H1 (cell line): ENCODE data around the gene SECISBP2. TPM values are rescaled to one million over a fixed set of nuclear protein-coding genes. Genes with fewer than 3 reads are reported as not detected.

Experiments
- CHD2 ChIP-seq: IDR thresholded peaks from 2 replicates; pipeline ENCODE4 v1.6.1; 2012; ENCODE audit warnings: low read length, improper control_type of control experiment
- HDAC6 ChIP-seq: IDR thresholded peaks from one replicate; pipeline ENCODE4 v1.7.1; 2012; ENCODE audit warnings: low read depth, mild to moderate bottlenecking, inconsistent platforms, low read length, moderate library complexity
- NANOG ChIP-seq: IDR thresholded peaks from 2 replicates; pipeline ENCODE4 v1.6.1; 2011; ENCODE audit warnings: low read length, low read depth, mild to moderate bottlenecking, inconsistent platforms; ENCODE audit not compliant: insufficient read depth, poor library complexity, severe bottlenecking
- RBBP5 ChIP-seq: IDR thresholded peaks from 2 replicates; pipeline ENCODE4 v1.7.1; 2012; ENCODE audit warnings: low read depth, mild to moderate bottlenecking, inconsistent platforms, low read length, moderate library complexity, borderline replicate concordance
- TAF1 ChIP-seq: IDR thresholded peaks from 2 replicates; pipeline ENCODE4 v1.6.1; 2011; ENCODE audit warnings: mild to moderate bottlenecking, low read depth, low read length
- polyA plus RNA-seq, 7 experiments: library from polyadenylated mRNA; depleted of rRNA in 3 of 7; stranded (reverse) in 5 of 7; unstranded in 2 of 7; fragments of >200 nt in 5 of 7; fragments of 200-250 nt in 2 of 7; gene quantifications; 1 replicate in 5 of 7; 2 replicates in 1 of 7; 4 replicates in 1 of 7; pipeline versions ENCODE4 v1.2.1 to v1.2.3, GENCODE V29; 2011 to 2013; ENCODE audit warnings: missing spikeins in 2 of 7, mixed read lengths in 2 of 7
- total RNA-seq: library from RNA; stranded (reverse); fragmentation: NEBNext Ultra II Directional; extraction: Animal tissue kit (Norgen Biotek cat#: 25700); gene quantifications from 2 replicates; pipeline ENCODE4 v1.2.1, GENCODE V29; 2021

The SECISBP2 gene
- total and polyA plus RNA-seq, 2 of the 8 experiments (the other 6 are each of a cell fraction or from before 2014, with no cell fraction given) = 39.0 to 61.7 TPM

DNA sequence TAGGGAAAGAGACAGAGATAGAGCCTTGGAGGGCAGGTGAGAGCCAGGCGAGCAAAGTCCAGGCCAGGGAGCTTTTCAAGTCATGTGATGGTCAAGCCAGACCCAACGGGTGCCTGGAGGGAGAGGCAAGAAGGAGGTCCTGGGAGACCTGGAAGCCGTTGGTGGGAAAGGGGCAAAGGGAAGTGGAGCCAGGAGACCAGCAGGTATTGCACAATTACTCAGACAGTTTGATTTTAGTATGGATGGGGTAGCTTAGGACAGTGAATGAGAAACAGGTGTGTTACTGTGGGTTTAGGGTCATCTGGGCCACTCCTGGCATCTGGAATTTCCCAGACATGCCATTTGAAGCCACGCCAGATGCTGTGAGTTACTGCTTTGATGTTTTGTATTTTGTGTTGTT is 5.1 kb downstream of the SECISBP2 start (continued):
- TF ChIP-seq CHD2 (no peak), HDAC6 (no peak), RBBP5 (no peak), NANOG (no peak), TAF1 (no peak)
